ENCODE data around the gene TFCP2L1.

DNA sequence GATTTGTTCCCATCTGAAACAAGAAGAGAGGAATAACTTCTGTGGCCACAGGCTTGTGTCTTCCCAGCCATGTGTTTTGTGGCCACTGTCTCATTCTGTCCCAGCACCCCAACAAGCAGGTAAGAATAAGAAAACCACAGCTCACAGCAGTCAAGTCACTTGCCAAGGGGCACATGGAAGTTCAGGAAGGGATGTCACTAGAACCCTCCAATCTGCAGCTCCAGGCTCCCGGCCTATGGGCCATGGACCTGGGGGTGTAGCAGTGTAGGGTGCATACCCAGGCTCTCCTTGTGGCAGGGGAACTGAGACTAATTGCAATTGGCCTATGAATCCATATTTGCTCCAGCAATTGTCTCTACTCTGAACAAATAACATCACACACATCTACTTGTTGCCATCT lies 112.5 kb downstream of the TFCP2L1 start:
- TF ChIP-seq, protein P1, sequence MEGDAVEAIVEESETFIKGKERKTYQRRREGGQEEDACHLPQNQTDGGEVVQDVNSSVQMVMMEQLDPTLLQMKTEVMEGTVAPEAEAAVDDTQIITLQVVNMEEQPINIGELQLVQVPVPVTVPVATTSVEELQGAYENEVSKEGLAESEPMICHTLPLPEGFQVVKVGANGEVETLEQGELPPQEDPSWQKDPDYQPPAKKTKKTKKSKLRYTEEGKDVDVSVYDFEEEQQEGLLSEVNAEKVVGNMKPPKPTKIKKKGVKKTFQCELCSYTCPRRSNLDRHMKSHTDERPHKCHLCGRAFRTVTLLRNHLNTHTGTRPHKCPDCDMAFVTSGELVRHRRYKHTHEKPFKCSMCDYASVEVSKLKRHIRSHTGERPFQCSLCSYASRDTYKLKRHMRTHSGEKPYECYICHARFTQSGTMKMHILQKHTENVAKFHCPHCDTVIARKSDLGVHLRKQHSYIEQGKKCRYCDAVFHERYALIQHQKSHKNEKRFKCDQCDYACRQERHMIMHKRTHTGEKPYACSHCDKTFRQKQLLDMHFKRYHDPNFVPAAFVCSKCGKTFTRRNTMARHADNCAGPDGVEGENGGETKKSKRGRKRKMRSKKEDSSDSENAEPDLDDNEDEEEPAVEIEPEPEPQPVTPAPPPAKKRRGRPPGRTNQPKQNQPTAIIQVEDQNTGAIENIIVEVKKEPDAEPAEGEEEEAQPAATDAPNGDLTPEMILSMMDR (IDR thresholded peaks at IDR 0.05): no peak
- TF ChIP-seq POLR2A (IDR thresholded peaks at IDR 0.05; ENCODE audit: low read depth) (no peak), POLR2AphosphoS5 (IDR thresholded peaks at IDR 0.05) (no peak)

Measured in esophagus muscularis mucosa (tissue), 3 donors.